ENCODE results near the gene NCLN.
"Not testable (repeated sequence)": the region's sequence is repeated elsewhere in the genome, so short reads cannot be mapped to it uniquely, and the experiment has no call there.

The NCLN gene

GRCh38 chr19:3154957-3155736, 30.6 kb upstream of the NCLN start:
- peak; percentile 53 for DNase-seq (ENCODE audit: low read depth)

GRCh38 chr19:3157096-3157845, 28.5 kb upstream of the NCLN start:
- DNase-seq (ENCODE audit: low read depth): no peak

- no peak for DNase-seq (ENCODE audit: low read depth)
These were observed 26.2 kb upstream of the NCLN start for GRCh38 chr19:3159565-3159964.

- no peak for DNase-seq (ENCODE audit: low read depth)
These were observed 25.5 kb upstream of the NCLN start for GRCh38 chr19:3160219-3160618.

GRCh38 chr19:3161453-3161852, 24.3 kb upstream of the NCLN start:
- no peak for DNase-seq (ENCODE audit: low read depth)

- no peak for DNase-seq (ENCODE audit: low read depth)
These were observed 23.1 kb upstream of the NCLN start for GRCh38 chr19:3162418-3163229.

- DNase-seq (ENCODE audit: low read depth): peak; percentile 64
These were observed 22.4 kb upstream of the NCLN start for GRCh38 chr19:3163230-3163886.

- DNase-seq (ENCODE audit: low read depth): no peak
These were observed 21.8 kb upstream of the NCLN start for GRCh38 chr19:3163943-3164342.

GRCh38 chr19:3167533-3168272, 18.0 kb upstream of the NCLN start:
- DNase-seq (ENCODE audit: low read depth): no peak

- no peak for DNase-seq (ENCODE audit: low read depth)
These were observed 13.6 kb upstream of the NCLN start for GRCh38 chr19:3171894-3172672.

- not testable (repeated sequence) for DNase-seq (ENCODE audit: low read depth)
These were observed 13.1 kb upstream of the NCLN start for GRCh38 chr19:3172673-3173000.

GRCh38 chr19:3175781-3176714, 9.7 kb upstream of the NCLN start:
- no peak for DNase-seq (ENCODE audit: low read depth)

GRCh38 chr19:3176715-3177501, 8.8 kb upstream of the NCLN start:
- DNase-seq (ENCODE audit: low read depth): peak; percentile 56

- DNase-seq (ENCODE audit: low read depth): peak; percentile 39
These were observed 7.3 kb upstream of the NCLN start, which contains the start of gene S1PR4 for GRCh38 chr19:3178377-3178972. Gene S1PR4, plus strand, starts transcription at chr19:3178769. Its CDS starts 24 bp downstream, at chr19:3178793.

- DNase-seq (ENCODE audit: low read depth): no peak
These were observed 6.6 kb upstream of the NCLN start for GRCh38 chr19:3178973-3179738.

GRCh38 chr19:3179739-3180293, 5.9 kb upstream of the NCLN start:
- DNase-seq (ENCODE audit: low read depth): no peak
